ENCODE data around the gene WIF1.

DNA sequence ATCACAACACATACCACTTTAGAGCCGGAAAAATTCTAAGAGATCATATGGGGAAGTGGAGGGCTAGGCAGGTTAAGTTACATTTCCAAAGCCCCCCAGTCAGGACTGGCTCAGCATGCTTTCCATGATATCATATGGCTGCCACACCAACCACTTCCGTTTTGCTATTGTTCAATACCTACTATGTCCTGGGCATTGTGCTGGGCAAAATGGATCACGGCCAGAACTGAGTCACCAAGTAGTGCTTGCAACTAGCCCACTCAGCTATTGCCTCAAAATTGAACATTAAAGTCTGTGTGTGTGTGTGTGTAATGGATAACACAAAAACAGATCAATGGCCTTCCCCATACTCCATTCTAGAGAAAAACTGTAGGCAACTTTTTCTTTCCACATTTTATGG is 22.7 kb downstream of the WIF1 start:
- TF ChIP-seq, protein P1, sequence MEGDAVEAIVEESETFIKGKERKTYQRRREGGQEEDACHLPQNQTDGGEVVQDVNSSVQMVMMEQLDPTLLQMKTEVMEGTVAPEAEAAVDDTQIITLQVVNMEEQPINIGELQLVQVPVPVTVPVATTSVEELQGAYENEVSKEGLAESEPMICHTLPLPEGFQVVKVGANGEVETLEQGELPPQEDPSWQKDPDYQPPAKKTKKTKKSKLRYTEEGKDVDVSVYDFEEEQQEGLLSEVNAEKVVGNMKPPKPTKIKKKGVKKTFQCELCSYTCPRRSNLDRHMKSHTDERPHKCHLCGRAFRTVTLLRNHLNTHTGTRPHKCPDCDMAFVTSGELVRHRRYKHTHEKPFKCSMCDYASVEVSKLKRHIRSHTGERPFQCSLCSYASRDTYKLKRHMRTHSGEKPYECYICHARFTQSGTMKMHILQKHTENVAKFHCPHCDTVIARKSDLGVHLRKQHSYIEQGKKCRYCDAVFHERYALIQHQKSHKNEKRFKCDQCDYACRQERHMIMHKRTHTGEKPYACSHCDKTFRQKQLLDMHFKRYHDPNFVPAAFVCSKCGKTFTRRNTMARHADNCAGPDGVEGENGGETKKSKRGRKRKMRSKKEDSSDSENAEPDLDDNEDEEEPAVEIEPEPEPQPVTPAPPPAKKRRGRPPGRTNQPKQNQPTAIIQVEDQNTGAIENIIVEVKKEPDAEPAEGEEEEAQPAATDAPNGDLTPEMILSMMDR (IDR thresholded peaks at IDR 0.05): no peak
- no peak for TF ChIP-seq EZH2phosphoT487 (IDR thresholded peaks at IDR 0.05)
- TF ChIP-seq EZH2 (IDR thresholded peaks at IDR 0.05): no peak
